Measurements from ENCODE around the gene HOXD13. TPM values are rescaled to one million over a fixed set of nuclear protein-coding genes. Genes with fewer than 3 reads are reported as not detected.

Gene HOXD13
- total and polyA plus RNA-seq, 2 of the 13 experiments (the other 11 are each of a cell fraction or from before 2014, with no cell fraction given): not detected

GRCh38 chr2:176140513-176141317, 48.2 kb downstream of the HOXD13 start (continued):
- TF ChIP-seq ZBTB14 (CRISPR knock-in tag; IDR thresholded peaks at IDR 0.05) (no peak), CBFB (CRISPR knock-in tag; IDR thresholded peaks at IDR 0.05) (peak; percentile 78), ZNF724P (CRISPR knock-in tag; IDR thresholded peaks at IDR 0.05; ENCODE audit: borderline replicate concordance) (peak; percentile 65; the same call in 1 of the 2 replicates), ZNF790 (CRISPR knock-in tag; IDR thresholded peaks at IDR 0.05; ENCODE audit: borderline replicate concordance) (peak; percentile 87), RELA (CRISPR knock-in tag; IDR thresholded peaks at IDR 0.05) (peak; percentile 84; the same call in 1 of the 2 replicates), ZNF713 (CRISPR knock-in tag; IDR thresholded peaks at IDR 0.05) (0 out of 2 replicates have a peak, but pooled peaks have one; percentile 71), ZNF343 (CRISPR knock-in tag; IDR thresholded peaks at IDR 0.05) (0 out of 2 replicates have a peak, but pooled peaks have one; percentile 82), RNF2 (conservative IDR thresholded peaks at IDR 0.05; ENCODE audit: low read depth) (peak; percentile 94), ATF4 (CRISPR knock-in tag; IDR thresholded peaks at IDR 0.05) (no peak), CCDC6 (CRISPR knock-in tag; IDR thresholded peaks at IDR 0.05) (peak; percentile 76; the same call in 1 of the 2 replicates), KLF16 (CRISPR knock-in tag; IDR thresholded peaks at IDR 0.05) (peak in 1 of 2 experiments; percentile 58; a peak in 1 of 4 replicates), ZNF556 (CRISPR knock-in tag; IDR thresholded peaks at IDR 0.05; ENCODE audit: borderline replicate concordance) (peak; percentile 83), ZBTB25 (CRISPR knock-in tag; IDR thresholded peaks at IDR 0.05) (0 out of 2 replicates have a peak, but pooled peaks have one; percentile 36), LCORL (IDR thresholded peaks at IDR 0.05) (no peak), LCORL (CRISPR knock-in tag; IDR thresholded peaks at IDR 0.05) (peak; percentile 45; the same call in 1 of the 2 replicates), ZNF569 (CRISPR knock-in tag; IDR thresholded peaks at IDR 0.05; ENCODE audit: borderline replicate concordance) (0 out of 2 replicates have a peak, but pooled peaks have one; percentile 85), MYC (CRISPR knock-in tag; IDR thresholded peaks at IDR 0.05; ENCODE audit: borderline replicate concordance) (peak; percentile 58; the same call in 1 of the 2 replicates)
- TF ChIP-seq, protein P1, sequence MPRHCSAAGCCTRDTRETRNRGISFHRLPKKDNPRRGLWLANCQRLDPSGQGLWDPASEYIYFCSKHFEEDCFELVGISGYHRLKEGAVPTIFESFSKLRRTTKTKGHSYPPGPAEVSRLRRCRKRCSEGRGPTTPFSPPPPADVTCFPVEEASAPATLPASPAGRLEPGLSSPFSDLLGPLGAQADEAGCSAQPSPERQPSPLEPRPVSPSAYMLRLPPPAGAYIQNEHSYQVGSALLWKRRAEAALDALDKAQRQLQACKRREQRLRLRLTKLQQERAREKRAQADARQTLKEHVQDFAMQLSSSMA (CRISPR knock-in tag; IDR thresholded peaks at IDR 0.05): peak; percentile 86; the same call in 1 of the 2 replicates
- TF ChIP-seq, protein P2, sequence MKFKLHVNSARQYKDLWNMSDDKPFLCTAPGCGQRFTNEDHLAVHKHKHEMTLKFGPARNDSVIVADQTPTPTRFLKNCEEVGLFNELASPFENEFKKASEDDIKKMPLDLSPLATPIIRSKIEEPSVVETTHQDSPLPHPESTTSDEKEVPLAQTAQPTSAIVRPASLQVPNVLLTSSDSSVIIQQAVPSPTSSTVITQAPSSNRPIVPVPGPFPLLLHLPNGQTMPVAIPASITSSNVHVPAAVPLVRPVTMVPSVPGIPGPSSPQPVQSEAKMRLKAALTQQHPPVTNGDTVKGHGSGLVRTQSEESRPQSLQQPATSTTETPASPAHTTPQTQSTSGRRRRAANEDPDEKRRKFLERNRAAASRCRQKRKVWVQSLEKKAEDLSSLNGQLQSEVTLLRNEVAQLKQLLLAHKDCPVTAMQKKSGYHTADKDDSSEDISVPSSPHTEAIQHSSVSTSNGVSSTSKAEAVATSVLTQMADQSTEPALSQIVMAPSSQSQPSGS (CRISPR knock-in tag; IDR thresholded peaks at IDR 0.05): 0 out of 2 replicates have a peak, but pooled peaks have one; percentile 47
- TF ChIP-seq, protein P3, sequence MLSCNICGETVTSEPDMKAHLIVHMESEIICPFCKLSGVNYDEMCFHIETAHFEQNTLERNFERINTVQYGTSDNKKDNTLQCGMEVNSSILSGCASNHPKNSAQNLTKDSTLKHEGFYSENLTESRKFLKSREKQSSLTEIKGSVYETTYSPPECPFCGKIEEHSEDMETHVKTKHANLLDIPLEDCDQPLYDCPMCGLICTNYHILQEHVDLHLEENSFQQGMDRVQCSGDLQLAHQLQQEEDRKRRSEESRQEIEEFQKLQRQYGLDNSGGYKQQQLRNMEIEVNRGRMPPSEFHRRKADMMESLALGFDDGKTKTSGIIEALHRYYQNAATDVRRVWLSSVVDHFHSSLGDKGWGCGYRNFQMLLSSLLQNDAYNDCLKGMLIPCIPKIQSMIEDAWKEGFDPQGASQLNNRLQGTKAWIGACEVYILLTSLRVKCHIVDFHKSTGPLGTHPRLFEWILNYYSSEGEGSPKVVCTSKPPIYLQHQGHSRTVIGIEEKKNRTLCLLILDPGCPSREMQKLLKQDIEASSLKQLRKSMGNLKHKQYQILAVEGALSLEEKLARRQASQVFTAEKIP (CRISPR knock-in tag; IDR thresholded peaks at IDR 0.05; ENCODE audit: borderline replicate concordance): no peak

Data from HepG2 (cell line).